ELR (cell line): ENCODE results near the gene TNS1.

Source experiments
- DNase-seq: peaks from one replicate; pipeline ENCODE4 v3.0.0-alpha.2; 2015; ENCODE audit warnings: low read depth

TNS1 gene

DNA sequence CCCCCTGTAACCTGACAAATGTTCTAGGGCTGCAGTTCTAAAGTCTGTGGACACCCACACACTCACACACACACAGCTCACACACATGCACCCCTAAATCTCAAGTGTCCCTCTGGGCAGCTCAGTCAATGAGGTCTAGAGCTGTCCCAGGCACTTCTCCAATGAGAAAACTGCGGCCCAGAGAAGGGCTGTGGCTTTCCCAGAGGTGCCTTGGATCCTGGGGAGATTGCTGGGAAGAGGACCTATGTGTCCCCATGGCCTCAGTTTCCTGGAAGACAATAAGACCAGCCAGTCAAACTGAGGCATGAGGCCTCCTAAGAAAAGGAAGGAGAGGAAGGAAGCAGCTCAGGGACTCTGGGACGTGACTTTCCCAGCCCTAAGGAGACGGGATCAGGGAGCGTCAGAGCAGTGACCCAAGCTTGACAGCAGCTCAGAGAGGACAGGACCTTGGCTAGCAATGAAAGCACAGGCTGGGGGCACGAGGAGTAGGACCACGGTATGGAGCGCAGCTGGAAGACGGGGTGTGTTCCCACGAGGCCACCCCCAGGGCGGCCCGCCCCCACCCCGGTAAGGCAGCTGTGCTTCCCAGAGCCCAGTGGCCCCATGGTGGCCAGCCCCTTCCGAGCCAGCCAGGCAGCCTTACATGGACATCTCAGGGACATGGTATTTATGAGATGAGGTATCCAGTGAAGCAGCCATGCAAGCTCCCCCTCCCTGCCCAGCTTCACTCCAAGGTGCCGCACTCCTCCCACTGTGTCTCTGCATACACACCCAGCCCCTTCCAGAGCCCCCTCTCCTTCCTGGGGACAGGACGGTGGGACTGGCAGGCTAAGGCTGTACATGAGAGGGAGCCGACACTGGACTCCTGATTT, 46.0 kb downstream of the TNS1 start:
- no peak for DNase-seq

DNA sequence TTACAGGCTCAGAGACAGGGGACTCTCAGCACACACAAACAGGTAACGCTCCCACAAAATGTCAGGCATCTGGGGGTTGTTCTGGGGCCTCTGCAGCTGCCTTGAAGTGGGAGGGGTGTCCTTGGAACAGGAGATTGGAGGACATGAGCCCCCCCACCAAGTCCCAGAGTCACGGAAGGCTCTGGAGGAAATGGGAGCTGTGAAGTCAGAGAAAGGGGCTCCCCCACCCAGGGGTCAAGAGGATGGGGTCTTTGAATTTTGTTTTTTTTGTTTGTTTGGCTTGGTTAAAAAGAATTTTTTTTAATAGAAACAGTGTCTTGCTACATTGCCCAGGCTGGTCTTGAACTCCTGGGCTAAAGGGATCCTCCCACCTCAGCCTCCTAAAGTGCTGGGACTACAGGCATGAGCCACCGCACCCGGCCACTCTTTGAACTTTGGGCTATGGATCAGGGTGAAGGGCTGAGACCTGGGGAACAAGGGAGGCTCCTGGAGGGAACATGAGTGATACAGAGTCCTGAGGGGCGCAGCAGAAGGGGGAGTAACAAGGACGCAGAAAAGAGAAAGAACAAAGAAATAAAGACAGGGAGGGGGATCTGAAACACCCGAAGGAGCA, 46.8 kb downstream of the TNS1 start:
- DNase-seq = no peak

GRCh38 chr2:217954971-217955740, 47.6 kb downstream of the TNS1 start:
- DNase-seq = no peak

DNA sequence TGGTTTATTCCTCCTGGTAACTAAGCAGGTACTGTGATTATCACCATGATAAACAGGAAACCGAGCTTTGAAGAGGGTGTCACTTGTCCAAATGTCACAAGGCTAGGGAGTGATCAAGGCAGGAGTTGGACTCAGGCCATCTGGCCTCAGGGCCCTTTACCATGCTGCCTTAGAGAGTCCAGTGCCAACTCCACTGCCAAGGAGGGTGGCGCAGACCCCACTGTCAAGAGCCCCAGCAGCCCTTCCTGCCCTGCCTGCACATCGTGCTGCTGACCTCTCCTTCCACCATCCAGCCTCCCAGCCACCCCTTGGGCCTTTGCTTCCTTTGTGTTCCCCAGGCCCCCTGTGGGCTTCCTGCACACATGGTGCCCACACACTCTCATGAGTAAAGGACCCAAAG, 48.3 kb downstream of the TNS1 start:
- DNase-seq = no peak

DNA sequence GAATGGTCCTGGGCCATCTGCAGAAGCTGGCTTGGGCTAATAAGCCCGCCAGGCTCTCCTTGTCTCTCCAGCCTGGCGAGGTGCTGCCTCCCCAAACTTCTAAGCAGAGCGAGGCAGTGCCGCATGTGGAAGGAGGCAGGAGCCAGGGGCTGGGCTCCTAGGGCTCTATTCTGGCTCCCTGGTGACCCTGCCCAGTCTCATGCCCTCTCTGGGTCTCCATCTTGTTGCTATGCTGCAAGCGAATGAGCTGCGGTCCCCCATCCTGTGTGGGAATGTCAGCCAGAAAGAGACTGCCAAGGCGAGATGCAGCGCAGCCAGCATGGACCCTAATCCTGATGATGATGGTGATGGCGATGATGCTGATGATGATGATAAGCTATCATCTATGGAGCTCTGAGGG, 48.7 kb downstream of the TNS1 start:
- no peak for DNase-seq

DNA sequence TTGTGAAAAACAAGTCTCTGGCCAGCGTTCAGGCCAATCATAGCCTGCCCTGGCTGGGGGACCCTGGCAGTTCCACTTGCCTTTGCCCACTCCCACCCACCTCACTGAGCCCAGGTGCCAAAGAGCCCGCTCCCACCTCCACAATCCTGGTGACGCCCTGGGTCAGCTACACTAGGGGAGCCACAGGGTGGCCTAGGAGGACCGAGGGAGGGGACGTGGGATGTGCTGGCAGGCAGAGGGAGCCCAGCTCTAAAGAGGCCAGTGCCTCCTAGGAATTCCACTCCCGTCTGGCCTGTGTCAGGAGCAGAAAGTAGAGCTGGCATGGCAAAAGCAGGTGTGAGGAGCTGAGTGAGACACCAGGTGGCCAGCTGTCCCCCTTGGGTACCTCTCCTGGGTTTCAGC, 49.3 kb downstream of the TNS1 start:
- no peak for DNase-seq

DNA sequence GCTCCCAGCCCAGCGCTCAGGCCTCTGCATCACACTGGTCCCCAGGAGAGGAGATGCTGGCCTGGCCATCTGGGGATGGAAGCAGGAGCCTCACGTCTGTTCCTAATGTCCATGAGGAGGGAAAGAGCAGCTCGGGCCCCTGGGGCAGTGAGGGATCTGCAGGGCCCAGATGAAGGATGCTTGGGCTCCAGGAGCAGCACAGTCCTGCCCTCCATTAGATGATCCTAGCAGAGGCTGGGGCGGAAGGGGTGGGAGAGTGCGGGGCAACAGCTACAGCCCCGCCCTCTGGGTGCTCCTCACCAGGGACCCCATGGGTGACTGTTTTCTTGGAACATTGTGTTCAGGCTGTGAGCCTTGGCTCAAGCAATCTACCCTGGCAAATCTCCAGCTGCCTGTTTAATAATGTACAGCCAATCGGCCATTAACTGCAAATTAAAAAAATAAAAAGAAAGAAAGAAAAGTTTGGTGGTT, 49.7 kb downstream of the TNS1 start:
- no peak for DNase-seq

- no peak for DNase-seq
Observed at GRCh38 chr2:217952409-217952808, 50.4 kb downstream of the TNS1 start.

DNA sequence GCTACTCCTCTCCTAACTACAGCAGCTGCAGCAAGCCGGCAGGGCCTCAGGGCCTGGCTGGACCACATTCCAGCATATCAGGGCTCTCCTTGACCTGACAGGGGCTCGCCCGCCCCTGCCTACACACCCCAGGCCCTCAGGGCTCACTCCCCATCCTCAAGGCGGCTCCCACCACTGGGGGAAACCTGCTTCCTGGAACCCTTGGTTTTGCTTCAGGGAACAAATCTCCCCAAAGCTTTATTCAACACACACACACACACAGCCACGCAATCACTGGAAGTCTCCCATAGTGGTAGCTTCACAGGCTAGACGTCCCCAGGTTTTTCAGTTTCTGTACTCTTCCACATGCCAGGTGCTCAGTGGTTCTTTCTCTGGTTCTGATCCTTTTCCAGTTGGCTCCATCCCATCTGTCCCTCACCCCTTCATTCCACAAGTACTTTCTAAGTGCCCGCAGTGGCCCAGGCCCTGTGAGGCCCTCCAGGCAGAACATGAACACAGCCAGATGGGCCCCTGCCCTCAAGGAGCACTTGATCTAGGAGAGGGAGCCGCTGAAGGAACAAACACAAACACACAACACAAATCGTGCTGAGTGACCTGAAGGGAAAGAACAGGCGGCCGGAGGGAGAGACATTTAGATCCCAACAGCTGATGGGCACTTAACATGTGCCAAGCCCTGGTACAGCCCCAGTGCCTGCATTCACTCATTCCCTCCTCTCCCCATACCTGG, 51.1 kb downstream of the TNS1 start:
- no peak for DNase-seq

DNA sequence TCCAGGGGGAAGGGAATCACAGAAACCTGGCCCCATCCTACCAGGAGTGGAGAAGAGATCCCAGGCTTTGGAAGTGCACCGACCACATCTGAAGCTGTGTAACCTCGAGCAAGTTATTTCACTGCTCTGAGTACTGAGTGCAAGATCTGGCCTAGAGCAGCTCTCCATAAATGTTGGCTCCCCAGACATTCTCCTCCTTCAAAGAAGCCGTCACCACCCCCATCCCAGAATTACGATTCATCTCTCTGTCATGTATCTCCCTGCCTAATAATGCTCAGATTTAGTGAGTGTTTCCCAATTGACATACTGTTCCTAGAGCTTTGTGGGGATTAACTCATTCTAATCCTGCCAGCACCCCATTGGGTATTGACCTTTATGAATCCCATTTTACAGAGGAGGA, 51.7 kb downstream of the TNS1 start:
- DNase-seq = peak; percentile 22

- DNase-seq = no peak
Observed at GRCh38 chr2:217950401-217950871, 52.4 kb downstream of the TNS1 start.

DNA sequence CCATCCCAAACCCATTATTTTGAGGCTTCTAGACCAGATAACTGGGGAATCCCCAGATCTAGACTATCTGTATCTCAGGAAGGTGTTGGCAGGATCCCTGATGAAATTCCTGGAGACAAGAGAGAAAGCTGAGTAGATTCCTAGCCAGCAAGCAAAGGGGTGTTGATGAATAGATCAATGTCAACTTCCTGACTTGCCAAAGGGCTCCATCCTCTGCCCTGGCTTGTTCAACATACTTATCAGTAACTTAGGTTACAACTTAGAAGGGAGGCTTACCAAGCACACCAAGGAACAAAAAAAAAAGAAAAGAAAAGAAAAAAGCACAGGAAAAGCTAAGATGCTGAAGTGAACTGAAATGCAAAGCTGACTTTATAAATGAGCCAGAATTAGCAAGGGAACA, 53.3 kb downstream of the TNS1 start:
- no peak for DNase-seq

GRCh38 chr2:217948897-217949296, 53.9 kb downstream of the TNS1 start:
- no peak for DNase-seq

- no peak for DNase-seq
Observed at GRCh38 chr2:217948351-217948791, 54.4 kb downstream of the TNS1 start.

- no peak for DNase-seq
Observed at GRCh38 chr2:217947383-217948350, 55.1 kb downstream of the TNS1 start.

- DNase-seq = no peak
Observed at GRCh38 chr2:217946051-217946450, 56.7 kb downstream of the TNS1 start.

DNA sequence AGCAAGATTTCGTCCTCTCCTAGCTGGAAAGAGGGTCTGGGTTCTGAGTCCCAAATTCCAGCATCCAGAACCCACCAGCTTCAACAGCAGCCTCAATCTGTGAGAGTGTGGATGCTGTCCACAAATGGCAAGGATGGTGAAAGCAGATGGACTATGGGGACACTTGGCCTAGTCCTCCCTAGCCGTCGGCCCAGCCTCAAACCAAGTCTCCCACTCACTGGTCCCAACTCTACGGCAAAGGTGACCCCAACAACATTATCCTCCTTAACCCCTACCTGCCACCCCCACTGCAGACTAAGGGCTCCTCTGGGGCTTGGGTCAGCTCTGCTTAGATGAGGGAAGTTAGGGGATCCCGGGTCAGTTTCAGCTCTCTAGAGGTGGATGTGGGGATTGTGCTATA, 57.3 kb downstream of the TNS1 start:
- no peak for DNase-seq

DNA sequence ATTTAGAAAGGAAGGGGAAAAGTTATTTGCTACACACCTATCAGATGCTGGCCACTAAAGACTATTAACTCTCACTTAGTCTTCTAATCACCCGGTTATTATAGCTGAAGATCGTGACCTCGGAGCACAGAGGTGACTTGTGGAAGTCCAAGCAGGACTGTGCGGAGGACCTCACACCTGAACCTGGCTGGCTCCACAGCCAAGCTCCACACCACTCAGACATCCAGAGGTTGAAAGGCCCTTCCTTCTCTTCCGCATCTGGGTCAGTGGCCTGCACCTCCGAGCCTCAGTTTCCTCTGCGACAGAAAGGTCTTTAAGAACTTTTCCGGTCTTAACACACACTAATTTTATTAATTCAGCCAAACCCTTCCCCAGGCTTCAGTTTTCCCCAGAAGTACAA, 57.9 kb downstream of the TNS1 start:
- no peak for DNase-seq

DNA sequence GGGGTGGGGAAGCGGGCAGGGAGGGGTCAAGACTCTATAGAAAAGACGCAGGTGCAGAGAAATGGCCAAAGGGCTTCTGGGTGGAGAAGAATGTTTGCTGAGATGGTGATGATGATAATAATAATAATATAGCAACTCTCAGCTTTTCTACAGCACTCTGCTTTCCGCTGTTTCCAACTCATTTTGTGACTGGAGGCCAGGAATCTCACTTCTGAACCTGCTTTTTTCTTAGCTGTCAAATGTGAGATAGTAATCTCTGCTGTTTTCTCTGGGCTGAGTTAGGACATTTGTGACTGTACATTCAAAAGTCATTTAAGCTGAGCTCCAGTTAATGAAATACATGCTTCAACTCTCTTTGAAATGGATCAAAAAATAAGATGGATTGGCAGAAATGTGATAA, 58.4 kb downstream of the TNS1 start:
- no peak for DNase-seq

GRCh38 chr2:217943446-217944321, 59.1 kb downstream of the TNS1 start:
- DNase-seq = peak; percentile 59
